ENCODE data around the gene CRIP3. TPM values are rescaled to one million over a fixed set of nuclear protein-coding genes. Genes with fewer than 3 reads are reported as not detected.
A peak's percentile ranks its signal among the peaks of the same experiment; 100 is the strongest.

The CRIP3 gene
- total and polyA plus RNA-seq, 2 of the 4 experiments (the other 2 are of a cell fraction), result not detected

DNA sequence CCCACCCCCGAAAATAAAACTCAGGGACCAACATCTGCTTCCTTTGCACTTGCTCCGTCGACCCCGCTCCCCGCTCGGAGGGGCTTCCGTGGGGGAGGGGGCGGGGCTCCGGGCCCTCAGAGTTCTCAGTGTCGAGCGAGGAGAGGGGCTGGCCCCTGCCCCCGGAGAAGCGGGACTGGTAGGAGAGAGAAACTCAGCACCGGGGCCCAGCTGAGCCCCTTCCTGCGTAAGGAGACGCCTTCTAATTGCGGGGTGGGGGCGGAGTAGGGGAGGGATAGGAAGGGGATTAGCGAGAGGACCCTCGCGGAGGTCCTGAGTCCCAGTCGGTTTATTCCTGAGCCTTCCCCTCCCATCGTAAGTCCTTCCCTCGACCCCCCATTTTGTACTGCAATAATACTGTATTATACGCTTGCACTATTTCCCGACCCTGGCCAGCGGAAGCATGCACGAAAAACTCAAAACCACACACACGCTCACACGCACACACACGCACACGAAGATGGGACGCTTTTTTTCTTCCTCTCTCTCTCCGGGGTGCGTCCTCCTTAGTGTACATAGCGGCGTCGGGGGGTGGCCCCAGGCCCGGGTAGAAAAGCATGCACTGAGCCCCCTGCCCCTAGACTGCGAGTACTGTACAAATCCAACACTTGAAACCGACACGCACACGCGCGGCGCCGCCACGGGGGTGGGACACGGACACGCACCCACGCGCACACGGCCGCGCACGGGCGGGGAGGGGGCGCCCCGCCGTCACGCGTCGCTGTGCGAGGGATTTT lies 32.6 kb downstream of the CRIP3 start:
- no peak overlapping the region for H2BK5ac ChIP-seq (ENCODE audit: low read depth, low read length, poor library complexity, severe bottlenecking)
- H3K27ac ChIP-seq (ENCODE audit: insufficient read depth, low read length), result no peak overlapping the region
- H4K5ac ChIP-seq (ENCODE audit: low read depth, low read length), result no peak overlapping the region
- no peak overlapping the region for H3K14ac ChIP-seq (replicated peaks; ENCODE audit: low read depth, low read length)
- dilution Hi-C loops (cut with HindIII; ENCODE audit: low sequenced_read_pairs, unreplicated experiment) (no loop called here), intact Hi-C loops (cut with micrococcal nuclease) (no loop called here), in situ Hi-C loops (cut with MboI; ENCODE audit: low sequenced_read_pairs) (no loop called here)
- no peak overlapping the region for H2AK5ac ChIP-seq (ENCODE audit: low read depth, low read length)
- H2AFZ ChIP-seq (replicated peaks; ENCODE audit: low read length, poor library complexity), result peak overlapping the region; percentile 19
- no peaks in the 10 kb centered on the region for H3K9me3 ChIP-seq (ENCODE audit: control insufficient read depth, insufficient read depth, low read length)
- no peak overlapping the region for H2BK20ac ChIP-seq (ENCODE audit: low read depth, low read length)
- no peak overlapping the region for H3K9ac ChIP-seq (ENCODE audit: low read depth, low read length)
- H3K56ac ChIP-seq (ENCODE audit: extremely low read depth, insufficient read depth, low read length), result no peak overlapping the region
- ChIA-PET POLR2A (ENCODE audit: unreplicated experiment) (no interaction called here), CTCF (interaction anchor here (0.6 kb wide), 1 partner anchor 204 kb away, joined by 4 read pairs; no protein-coding TSS in a partner anchor)
- H2BK15ac ChIP-seq (ENCODE audit: low read depth, low read length), result no peak overlapping the region
- no TSS peak for BruUV-seq (replicated peaks)
- peaks cover 6% of the 10 kb centered on the region; the same call in 1 of the 2 replicates for H3K9me1 ChIP-seq (ENCODE audit: insufficient read depth, low read length)
- no peak overlapping the region for H3K18ac ChIP-seq (ENCODE audit: low read depth, low read length)
- peaks cover 10% of the 10 kb centered on the region for H3K4me1 ChIP-seq (ENCODE audit: control insufficient read depth, insufficient read depth, low read length)
- DNase-seq (no peak), ATAC-seq (ENCODE audit: low read depth) (no peak)
- H4K20me1 ChIP-seq (ENCODE audit: insufficient read depth, low read length), result no peaks in the 10 kb centered on the region; the same call in 1 of the 2 replicates
- H3K4ac ChIP-seq (ENCODE audit: low read depth, low read length), result no peak overlapping the region
- peaks cover 48% of the 10 kb centered on the region for H3K27me3 ChIP-seq (ENCODE audit: control insufficient read depth, insufficient read depth, low read length)
- H3K79me1 ChIP-seq (ENCODE audit: low read depth in 1 of 2, low read length in 2 of 2), result no peaks in the 10 kb centered on the region
- no peak overlapping the region for H3K4me3 ChIP-seq (ENCODE audit: insufficient read depth, low read depth, low read length)
- H2AK9ac ChIP-seq (replicated peaks; ENCODE audit: low read depth, low read length, poor library complexity), result peak overlapping the region; percentile 24
- H3K23ac ChIP-seq (ENCODE audit: low read depth, low read length), result no peak overlapping the region
- H3K4me2 ChIP-seq (ENCODE audit: low read depth, low read length), result no peak overlapping the region
- no peak overlapping the region for H4K8ac ChIP-seq (ENCODE audit: low read depth in 2 of 2, low read length in 2 of 2)
- no peak overlapping the region for H2BK120ac ChIP-seq (ENCODE audit: low read depth, low read length)
- WGBS, 2 experiments (ENCODE audit: extremely low coverage in 2 of 2, insufficient read length in 1 of 2), result 38% methylated on average over 21 of the region's 64 CpGs; no CpG with 5 or more reads in 1 of the 2 experiments
- H3K36me3 ChIP-seq (ENCODE audit: control insufficient read depth, insufficient read depth, low read length), result no peaks in the 10 kb centered on the region
- H4K91ac ChIP-seq (ENCODE audit: insufficient read depth, low read depth, low read length), result no peak overlapping the region
- TF ChIP-seq, protein P1, sequence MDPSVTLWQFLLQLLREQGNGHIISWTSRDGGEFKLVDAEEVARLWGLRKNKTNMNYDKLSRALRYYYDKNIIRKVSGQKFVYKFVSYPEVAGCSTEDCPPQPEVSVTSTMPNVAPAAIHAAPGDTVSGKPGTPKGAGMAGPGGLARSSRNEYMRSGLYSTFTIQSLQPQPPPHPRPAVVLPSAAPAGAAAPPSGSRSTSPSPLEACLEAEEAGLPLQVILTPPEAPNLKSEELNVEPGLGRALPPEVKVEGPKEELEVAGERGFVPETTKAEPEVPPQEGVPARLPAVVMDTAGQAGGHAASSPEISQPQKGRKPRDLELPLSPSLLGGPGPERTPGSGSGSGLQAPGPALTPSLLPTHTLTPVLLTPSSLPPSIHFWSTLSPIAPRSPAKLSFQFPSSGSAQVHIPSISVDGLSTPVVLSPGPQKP (IDR thresholded peaks at IDR 0.05; ENCODE audit: borderline replicate concordance, low read depth, low read length), result no peak
- TF ChIP-seq MAFK (IDR thresholded peaks at IDR 0.05; ENCODE audit: low read depth, low read length), result no peak
- TF ChIP-seq MXI1 (IDR thresholded peaks at IDR 0.05; ENCODE audit: borderline replicate concordance, low read depth, low read length), result no peak
- TF ChIP-seq FOS (IDR thresholded peaks at IDR 0.05; ENCODE audit: low read depth, low read length), result no peak
- TF ChIP-seq, protein P2, sequence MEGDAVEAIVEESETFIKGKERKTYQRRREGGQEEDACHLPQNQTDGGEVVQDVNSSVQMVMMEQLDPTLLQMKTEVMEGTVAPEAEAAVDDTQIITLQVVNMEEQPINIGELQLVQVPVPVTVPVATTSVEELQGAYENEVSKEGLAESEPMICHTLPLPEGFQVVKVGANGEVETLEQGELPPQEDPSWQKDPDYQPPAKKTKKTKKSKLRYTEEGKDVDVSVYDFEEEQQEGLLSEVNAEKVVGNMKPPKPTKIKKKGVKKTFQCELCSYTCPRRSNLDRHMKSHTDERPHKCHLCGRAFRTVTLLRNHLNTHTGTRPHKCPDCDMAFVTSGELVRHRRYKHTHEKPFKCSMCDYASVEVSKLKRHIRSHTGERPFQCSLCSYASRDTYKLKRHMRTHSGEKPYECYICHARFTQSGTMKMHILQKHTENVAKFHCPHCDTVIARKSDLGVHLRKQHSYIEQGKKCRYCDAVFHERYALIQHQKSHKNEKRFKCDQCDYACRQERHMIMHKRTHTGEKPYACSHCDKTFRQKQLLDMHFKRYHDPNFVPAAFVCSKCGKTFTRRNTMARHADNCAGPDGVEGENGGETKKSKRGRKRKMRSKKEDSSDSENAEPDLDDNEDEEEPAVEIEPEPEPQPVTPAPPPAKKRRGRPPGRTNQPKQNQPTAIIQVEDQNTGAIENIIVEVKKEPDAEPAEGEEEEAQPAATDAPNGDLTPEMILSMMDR (conservative IDR thresholded peaks at IDR 0.05; ENCODE audit: low read depth, low read length), result no peak
- TF ChIP-seq MAZ (IDR thresholded peaks at IDR 0.05; ENCODE audit: borderline replicate concordance, low read depth, low read length), result no peak
- no peak for TF ChIP-seq RCOR1 (IDR thresholded peaks at IDR 0.05; ENCODE audit: insufficient replicate concordance, low read length)
- TF ChIP-seq, protein P3, sequence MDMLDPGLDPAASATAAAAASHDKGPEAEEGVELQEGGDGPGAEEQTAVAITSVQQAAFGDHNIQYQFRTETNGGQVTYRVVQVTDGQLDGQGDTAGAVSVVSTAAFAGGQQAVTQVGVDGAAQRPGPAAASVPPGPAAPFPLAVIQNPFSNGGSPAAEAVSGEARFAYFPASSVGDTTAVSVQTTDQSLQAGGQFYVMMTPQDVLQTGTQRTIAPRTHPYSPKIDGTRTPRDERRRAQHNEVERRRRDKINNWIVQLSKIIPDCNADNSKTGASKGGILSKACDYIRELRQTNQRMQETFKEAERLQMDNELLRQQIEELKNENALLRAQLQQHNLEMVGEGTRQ (IDR thresholded peaks at IDR 0.05; ENCODE audit: low read depth, low read length), result no peak
- no peak for TF ChIP-seq SMC3 (IDR thresholded peaks at IDR 0.05; ENCODE audit: low read depth, low read length)
- TF ChIP-seq CHD1 (IDR thresholded peaks at IDR 0.05; ENCODE audit: low read depth, low read length), result no peak
- no peak for TF ChIP-seq BHLHE40 (IDR thresholded peaks at IDR 0.05; ENCODE audit: low read depth, low read length)
- no peak for TF ChIP-seq NFE2L2 (IDR thresholded peaks at IDR 0.05; ENCODE audit: low read depth, low read length)
- TF ChIP-seq CEBPB (IDR thresholded peaks at IDR 0.05; ENCODE audit: low read depth, low read length), result no peak
- TF ChIP-seq RAD21 (IDR thresholded peaks at IDR 0.05; ENCODE audit: low read length), result no peak
- no peak for TF ChIP-seq POLR2A (IDR thresholded peaks at IDR 0.05; ENCODE audit: low read depth, low read length)

All from IMR-90 (cell line).